ENCODE data around the gene NPAS3. TPM values are rescaled to one million over a fixed set of nuclear protein-coding genes. Genes with fewer than 3 reads are reported as not detected.

The NPAS3 gene
- total RNA-seq, 1 experiment from 2014 or later: not detected

DNA sequence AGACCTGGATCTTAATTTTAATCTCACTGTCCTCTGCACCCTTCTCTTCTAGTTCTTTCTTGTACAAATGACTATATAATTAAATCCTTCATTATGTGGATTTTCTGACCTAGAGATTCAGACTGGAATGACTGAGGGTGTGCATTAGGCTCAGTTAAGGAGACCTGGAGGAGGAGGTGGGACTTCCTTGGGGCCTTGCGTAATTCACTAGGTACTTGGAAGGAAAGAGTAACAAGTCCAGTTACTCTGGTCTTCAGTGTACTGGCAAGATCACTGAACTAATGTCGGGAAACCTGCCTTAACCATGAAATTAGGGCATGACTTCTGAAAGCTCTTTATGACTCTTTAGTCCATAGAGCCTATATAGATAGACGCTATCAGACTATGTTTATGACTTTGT lies 570.8 kb downstream of the NPAS3 start (continued):
- no peak for TF ChIP-seq SIN3A (IDR thresholded peaks at IDR 0.05; ENCODE audit: low read depth)

DNA sequence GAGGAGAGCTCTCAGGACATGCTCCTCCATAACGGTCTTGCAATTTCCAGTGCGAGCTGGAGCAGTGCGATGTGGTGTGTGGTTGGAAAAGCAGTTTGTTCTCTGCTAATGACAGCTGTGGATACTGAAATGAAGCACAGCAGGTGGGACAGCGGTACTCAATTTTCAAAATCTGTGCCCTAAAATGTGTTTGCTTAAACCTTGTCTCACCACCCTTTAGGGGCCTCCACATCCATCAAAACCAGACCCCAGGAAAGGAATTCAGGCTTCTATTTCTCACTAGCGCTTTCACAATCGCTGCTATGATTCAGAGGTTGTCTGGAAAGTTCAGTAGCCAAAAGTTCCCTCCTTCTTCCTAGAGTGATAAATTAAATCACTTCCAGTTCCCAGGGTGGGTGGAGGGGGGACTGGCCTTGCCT lies 571.4 kb downstream of the NPAS3 start:
- no peak overlapping the region for H3K4me3 ChIP-seq (replicated peaks in 1 of 2; ENCODE audit: low read depth in 1 of 2, low read length in 2 of 2)
- H3K9ac ChIP-seq (ENCODE audit: low read length): no peak overlapping the region
- no peak overlapping the region for H3K4me2 ChIP-seq (ENCODE audit: low read length)
- H4K20me1 ChIP-seq (ENCODE audit: insufficient read depth): no peaks in the 10 kb centered on the region
- no peak overlapping the region for H2AFZ ChIP-seq (ENCODE audit: low read depth, low read length, poor library complexity, severe bottlenecking)
- no peak for DNase-seq (ENCODE audit: low read depth, low spot score)
- no peaks in the 10 kb centered on the region for H3K9me2 ChIP-seq (ENCODE audit: insufficient read depth)
- POLR2A ChIA-PET: no interaction called here
- RAD21 ChIA-PET (ENCODE audit: low non-redundant PET in 1 of 2, low total read pairs in 2 of 2, uncharacterized antibody in 2 of 2, unreplicated experiment in 2 of 2): no interaction called here
- H3K36me3 ChIP-seq (ENCODE audit: control insufficient read depth in 1 of 2, insufficient read depth in 2 of 2, low read length in 2 of 2): no peaks in the 10 kb centered on the region
- no peaks in the 10 kb centered on the region for H3K4me1 ChIP-seq (ENCODE audit: control insufficient read depth in 1 of 2, insufficient read depth in 2 of 2, low read length in 2 of 2)
- H3K9me3 ChIP-seq (ENCODE audit: control insufficient read depth in 1 of 2, insufficient read depth in 1 of 2, low read depth in 1 of 2, low read length in 2 of 2): no peaks in the 10 kb centered on the region; a peak in 1 of 4 replicates
- intact Hi-C loops (cut with micrococcal nuclease): no loop called here
- no peaks in the 10 kb centered on the region for H3K79me2 ChIP-seq (ENCODE audit: insufficient read depth, low read length)
- no peak for ATAC-seq
- H3K27me3 ChIP-seq (ENCODE audit: insufficient read depth, low read length): no peaks in the 10 kb centered on the region
- CTCF ChIA-PET: no interaction called here
- no TSS peak for BruUV-seq (replicated peaks)
- H3K27ac ChIP-seq (ENCODE audit: low read depth, low read length): no peak overlapping the region
- TF ChIP-seq RAD21 (IDR thresholded peaks at IDR 0.05; ENCODE audit: low read depth) (no peak), ELF1 (IDR thresholded peaks at IDR 0.05; ENCODE audit: borderline replicate concordance, low read depth) (no peak), TCF7L2 (IDR thresholded peaks at IDR 0.05; ENCODE audit: borderline replicate concordance, extremely low read depth, insufficient read depth, insufficient read length) (no peak), ZNF274 (IDR thresholded peaks at IDR 0.05; ENCODE audit: low read depth, low read length) (no peak), JUND (IDR thresholded peaks at IDR 0.05) (no peak), CEBPB (IDR thresholded peaks at IDR 0.05; ENCODE audit: low read depth) (no peak), POLR2A (IDR thresholded peaks at IDR 0.05; ENCODE audit: borderline replicate concordance, extremely low read depth, insufficient read depth, insufficient read length) (no peak)
- TF ChIP-seq, protein P1, sequence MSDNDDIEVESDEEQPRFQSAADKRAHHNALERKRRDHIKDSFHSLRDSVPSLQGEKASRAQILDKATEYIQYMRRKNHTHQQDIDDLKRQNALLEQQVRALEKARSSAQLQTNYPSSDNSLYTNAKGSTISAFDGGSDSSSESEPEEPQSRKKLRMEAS (IDR thresholded peaks at IDR 0.05): no peak
- TF ChIP-seq, protein P2, sequence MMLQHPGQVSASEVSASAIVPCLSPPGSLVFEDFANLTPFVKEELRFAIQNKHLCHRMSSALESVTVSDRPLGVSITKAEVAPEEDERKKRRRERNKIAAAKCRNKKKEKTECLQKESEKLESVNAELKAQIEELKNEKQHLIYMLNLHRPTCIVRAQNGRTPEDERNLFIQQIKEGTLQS (IDR thresholded peaks at IDR 0.05): no peak

DNA sequence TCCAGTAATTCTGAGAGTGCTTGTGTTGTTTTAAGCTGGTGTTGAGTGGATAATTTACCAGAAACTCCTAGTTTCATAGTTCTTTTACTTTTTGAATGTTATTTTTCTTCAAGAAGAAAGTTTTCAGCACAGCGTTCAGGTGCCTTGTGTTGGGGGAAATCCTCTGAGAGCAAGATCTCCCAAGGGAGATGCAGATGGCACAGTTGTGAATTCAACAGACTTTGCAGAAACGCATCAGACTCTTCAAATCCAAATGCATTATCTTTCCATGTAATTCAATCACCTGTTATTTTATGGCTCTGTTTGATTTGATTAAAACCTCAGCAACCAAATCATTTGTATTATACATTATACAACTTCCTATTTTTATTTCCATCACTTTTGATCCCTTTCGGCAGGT lies 572.3 kb downstream of the NPAS3 start:
- BruUV-seq (replicated peaks): no TSS peak
- no peaks in the 10 kb centered on the region for H3K36me3 ChIP-seq (ENCODE audit: control insufficient read depth in 1 of 2, insufficient read depth in 2 of 2, low read length in 2 of 2)
- H3K9me2 ChIP-seq (ENCODE audit: insufficient read depth): no peaks in the 10 kb centered on the region
- CTCF ChIA-PET: no interaction called here
- no peak overlapping the region for H3K27ac ChIP-seq (ENCODE audit: low read depth, low read length)
- ATAC-seq (no peak), DNase-seq (ENCODE audit: low read depth, low spot score) (no peak)
- no peak overlapping the region for H2AFZ ChIP-seq (ENCODE audit: low read depth, low read length, poor library complexity, severe bottlenecking)
- RAD21 ChIA-PET (ENCODE audit: low non-redundant PET in 1 of 2, low total read pairs in 2 of 2, uncharacterized antibody in 2 of 2, unreplicated experiment in 2 of 2): no interaction called here
- no peaks in the 10 kb centered on the region for H4K20me1 ChIP-seq (ENCODE audit: insufficient read depth)
- H3K79me2 ChIP-seq (ENCODE audit: insufficient read depth, low read length): no peaks in the 10 kb centered on the region
- H3K9ac ChIP-seq (ENCODE audit: low read length): no peak overlapping the region
- TF ChIP-seq ELF1 (IDR thresholded peaks at IDR 0.05; ENCODE audit: borderline replicate concordance, low read depth): no peak
- no peak for TF ChIP-seq YY1 (IDR thresholded peaks at IDR 0.05; ENCODE audit: extremely low read depth, insufficient replicate concordance, low read depth, low read length)
- TF ChIP-seq, protein P1 (IDR thresholded peaks at IDR 0.05): no peak
- TF ChIP-seq, protein P2 (IDR thresholded peaks at IDR 0.05): no peak
- H3K4me1 ChIP-seq (ENCODE audit: control insufficient read depth in 1 of 2, insufficient read depth in 2 of 2, low read length in 2 of 2): no peaks in the 10 kb centered on the region
- H3K4me2 ChIP-seq (ENCODE audit: low read length): no peak overlapping the region
- H3K27me3 ChIP-seq (ENCODE audit: insufficient read depth, low read length): no peaks in the 10 kb centered on the region
- H3K9me3 ChIP-seq (ENCODE audit: control insufficient read depth in 1 of 2, insufficient read depth in 1 of 2, low read depth in 1 of 2, low read length in 2 of 2): no peaks in the 10 kb centered on the region; a peak in 1 of 4 replicates
- no peak overlapping the region for H3K4me3 ChIP-seq (replicated peaks in 1 of 2; ENCODE audit: low read depth in 1 of 2, low read length in 2 of 2)
- POLR2A ChIA-PET: no interaction called here
- intact Hi-C loops (cut with micrococcal nuclease): no loop called here
